H54 (cell line): ENCODE results near the gene SUSD2.
"Not testable (repeated sequence)": the region's sequence is repeated elsewhere in the genome, so short reads cannot be mapped to it uniquely, and the experiment has no call there.

ENCODE experiments used
- DNase-seq: peaks from one replicate; pipeline ENCODE4 v3.0.0; 2011; ENCODE audit warnings: low spot score, mixed read lengths; ENCODE audit not compliant: insufficient read length
- FAIRE-seq: peaks from 3 replicates; lab custom pipeline; 2011; peaks lifted over from hg19 to GRCh38; lab: Jason Lieb, UNC
- POLR2A ChIP-seq: IDR thresholded peaks from 2 replicates; pipeline ENCODE4 v1.6.1; 2011; ENCODE audit warnings: low read depth, mild to moderate bottlenecking, low read length

The SUSD2 gene

GRCh38 chr22:24236656-24237055, 55.4 kb downstream of the SUSD2 start:
- TF ChIP-seq POLR2A: no peak
- FAIRE-seq: no peak
- no peak for DNase-seq

GRCh38 chr22:24238101-24238694, 56.9 kb downstream of the SUSD2 start:
- FAIRE-seq, DNase-seq: not testable (repeated sequence)
